AG04450 (cell line): ENCODE results near the gene KRTAP3-3. TPM values are rescaled to one million over a fixed set of nuclear protein-coding genes. Genes with fewer than 3 reads are reported as not detected.
A peak's percentile ranks its signal among the peaks of the same experiment; 100 is the strongest.

Source experiments
- CTCF ChIA-PET: fragments of 300-600, 350-600 bp; formaldehyde crosslinking; extraction: SDS; loops from one replicate; lab custom pipeline; 2022; ENCODE audit warnings: antibody characterized with exemption, inconsistent platforms; lab: Charles Lee
- POLR2A ChIA-PET: fragments of 350-600 bp; formaldehyde crosslinking; extraction: SDS; loops from one replicate; lab custom pipeline; 2021; ENCODE audit warnings: antibody characterized with exemption, inconsistent platforms; lab: Yijun Ruan, JAX
- DNase-seq: peaks from one replicate; pipeline ENCODE4 v3.0.0-alpha.2; 2011; ENCODE audit warnings: low read depth, low spot score
- H3K27ac ChIP-seq: one replicate; pipeline ENCODE4 v1.5.1; 2012; ENCODE audit warnings: low read depth, low read length, control low read depth
- H3K27me3 ChIP-seq: one replicate; pipeline ENCODE4 v1.6.0; 2012; ENCODE audit warnings: low read length; ENCODE audit not compliant: control insufficient read depth, insufficient read depth
- H3K4me3 ChIP-seq: 2 replicates; pipeline ENCODE4 v1.5.1; 2011; ENCODE audit warnings: mild to moderate bottlenecking, low read depth, low read length, control low read depth
- H3K9me3 ChIP-seq: 2 replicates; pipeline ENCODE4 v1.5.1; 2012; ENCODE audit warnings: low read length; ENCODE audit not compliant: control insufficient read depth, insufficient read depth
- polyA plus RNA-seq: library from polyadenylated mRNA; depleted of rRNA; stranded (reverse); fragments of >200 nt; gene quantifications from 2 replicates; pipeline ENCODE4 v1.2.3, GENCODE V29; 2011
- TF ChIP-seq, protein P1 (sequence below): IDR thresholded peaks from 2 replicates; pipeline ENCODE4 v1.5.1; 2011; ENCODE audit warnings: low read depth, low read length, control low read depth, inconsistent platforms

Gene KRTAP3-3
- polyA plus RNA-seq, 1 experiment = not detected

DNA sequence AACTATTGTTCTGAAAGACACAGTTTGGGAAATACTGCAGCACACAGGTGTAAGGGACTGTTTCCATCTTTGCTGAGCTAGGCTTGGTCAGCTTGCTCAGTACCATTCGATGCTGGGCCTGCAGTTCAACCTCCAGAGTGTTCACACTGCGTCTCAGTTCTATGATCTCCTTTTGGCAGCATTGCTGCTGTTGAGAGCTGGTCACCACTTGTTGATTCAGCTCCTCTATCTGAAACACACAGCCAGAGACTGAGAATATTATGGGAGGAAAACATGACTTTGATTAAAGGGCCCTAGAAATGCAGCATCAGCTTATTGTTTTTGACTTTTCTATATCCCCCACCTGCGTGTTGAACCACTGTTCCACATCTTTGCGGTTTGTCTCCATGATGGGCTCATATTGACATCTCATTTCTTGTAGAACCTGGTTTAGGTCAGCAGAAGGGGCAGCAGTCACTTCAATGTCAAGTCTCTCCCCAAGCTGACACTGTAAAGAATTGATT, 31.9 kb downstream of the KRTAP3-3 start:
- no peak overlapping the region for H3K4me3 ChIP-seq
- ChIA-PET POLR2A (interaction anchor here (0.6 kb wide), 1 partner anchor 1443 kb away, joined by 10 read pairs; no protein-coding TSS in a partner anchor), CTCF (interaction anchor here (0.6 to 1.4 kb wide), 3 partner anchors 15 to 701 kb away, joined by 3 to 4 read pairs (median 3); no protein-coding TSS in a partner anchor)
- no peak for DNase-seq
- H3K27ac ChIP-seq = no peak overlapping the region
- peaks cover 14% of the 10 kb centered on the region for H3K9me3 ChIP-seq
- TF ChIP-seq, protein P1, sequence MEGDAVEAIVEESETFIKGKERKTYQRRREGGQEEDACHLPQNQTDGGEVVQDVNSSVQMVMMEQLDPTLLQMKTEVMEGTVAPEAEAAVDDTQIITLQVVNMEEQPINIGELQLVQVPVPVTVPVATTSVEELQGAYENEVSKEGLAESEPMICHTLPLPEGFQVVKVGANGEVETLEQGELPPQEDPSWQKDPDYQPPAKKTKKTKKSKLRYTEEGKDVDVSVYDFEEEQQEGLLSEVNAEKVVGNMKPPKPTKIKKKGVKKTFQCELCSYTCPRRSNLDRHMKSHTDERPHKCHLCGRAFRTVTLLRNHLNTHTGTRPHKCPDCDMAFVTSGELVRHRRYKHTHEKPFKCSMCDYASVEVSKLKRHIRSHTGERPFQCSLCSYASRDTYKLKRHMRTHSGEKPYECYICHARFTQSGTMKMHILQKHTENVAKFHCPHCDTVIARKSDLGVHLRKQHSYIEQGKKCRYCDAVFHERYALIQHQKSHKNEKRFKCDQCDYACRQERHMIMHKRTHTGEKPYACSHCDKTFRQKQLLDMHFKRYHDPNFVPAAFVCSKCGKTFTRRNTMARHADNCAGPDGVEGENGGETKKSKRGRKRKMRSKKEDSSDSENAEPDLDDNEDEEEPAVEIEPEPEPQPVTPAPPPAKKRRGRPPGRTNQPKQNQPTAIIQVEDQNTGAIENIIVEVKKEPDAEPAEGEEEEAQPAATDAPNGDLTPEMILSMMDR = no peak
- H3K27me3 ChIP-seq = no peaks in the 10 kb centered on the region

DNA sequence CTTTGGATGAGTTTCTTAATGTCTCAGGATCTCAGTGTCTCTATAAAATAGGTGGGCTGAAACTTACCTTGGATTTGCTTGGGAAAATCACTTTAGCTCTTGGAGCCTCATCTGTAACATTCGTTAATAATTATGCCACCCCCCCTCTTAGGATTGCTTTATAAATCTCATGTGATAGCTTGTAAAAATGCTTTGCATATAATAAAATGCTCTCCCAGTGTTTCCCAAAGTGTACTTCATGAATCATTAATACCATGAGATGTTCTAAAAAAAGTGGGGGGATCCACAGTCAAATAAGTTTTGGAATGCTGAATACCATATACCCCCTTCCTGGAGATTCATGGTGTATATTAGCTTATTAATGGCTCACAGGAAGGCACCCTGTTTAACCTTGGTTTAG, 32.4 kb downstream of the KRTAP3-3 start:
- Histone ChIP-seq H3K9me3 (peaks cover 14% of the 10 kb centered on the region), H3K27ac (no peak overlapping the region), H3K4me3 (no peak overlapping the region), H3K27me3 (no peaks in the 10 kb centered on the region)
- CTCF ChIA-PET = interaction anchor here (0.6 to 1.4 kb wide), 2 partner anchors 15 to 588 kb away, joined by 3 to 4 read pairs; no protein-coding TSS in a partner anchor
- no peak for DNase-seq
- TF ChIP-seq, protein P1 = no peak
- POLR2A ChIA-PET = no interaction called here

DNA sequence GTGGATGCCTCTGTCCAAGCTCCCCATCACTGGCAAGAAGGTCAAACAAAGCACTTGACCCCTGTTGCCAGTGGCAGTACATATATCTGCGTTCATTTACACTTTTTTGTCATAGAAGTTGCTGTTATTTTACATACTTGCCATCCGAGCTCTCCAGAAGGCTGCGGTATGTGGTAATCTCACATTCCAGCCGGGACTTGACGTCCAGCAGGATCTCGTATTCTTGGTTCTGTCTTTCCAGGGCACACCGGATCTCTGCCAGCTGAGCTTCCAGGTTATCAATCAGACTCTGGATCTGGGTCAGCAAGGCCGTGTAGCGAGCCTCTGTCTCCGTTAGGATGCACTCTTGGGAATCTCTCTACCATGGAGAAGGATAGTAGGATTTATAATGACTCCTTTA, 33.8 kb downstream of the KRTAP3-3 start:
- POLR2A ChIA-PET = no interaction called here
- H3K9me3 ChIP-seq = peaks cover 7% of the 10 kb centered on the region; the same call in 1 of the 2 replicates
- H3K27me3 ChIP-seq = no peaks in the 10 kb centered on the region
- H3K27ac ChIP-seq = no peak overlapping the region
- peak; percentile 15 for DNase-seq
- CTCF ChIA-PET = no interaction called here
- TF ChIP-seq, protein P1 = no peak
- H3K4me3 ChIP-seq = no peak overlapping the region

DNA sequence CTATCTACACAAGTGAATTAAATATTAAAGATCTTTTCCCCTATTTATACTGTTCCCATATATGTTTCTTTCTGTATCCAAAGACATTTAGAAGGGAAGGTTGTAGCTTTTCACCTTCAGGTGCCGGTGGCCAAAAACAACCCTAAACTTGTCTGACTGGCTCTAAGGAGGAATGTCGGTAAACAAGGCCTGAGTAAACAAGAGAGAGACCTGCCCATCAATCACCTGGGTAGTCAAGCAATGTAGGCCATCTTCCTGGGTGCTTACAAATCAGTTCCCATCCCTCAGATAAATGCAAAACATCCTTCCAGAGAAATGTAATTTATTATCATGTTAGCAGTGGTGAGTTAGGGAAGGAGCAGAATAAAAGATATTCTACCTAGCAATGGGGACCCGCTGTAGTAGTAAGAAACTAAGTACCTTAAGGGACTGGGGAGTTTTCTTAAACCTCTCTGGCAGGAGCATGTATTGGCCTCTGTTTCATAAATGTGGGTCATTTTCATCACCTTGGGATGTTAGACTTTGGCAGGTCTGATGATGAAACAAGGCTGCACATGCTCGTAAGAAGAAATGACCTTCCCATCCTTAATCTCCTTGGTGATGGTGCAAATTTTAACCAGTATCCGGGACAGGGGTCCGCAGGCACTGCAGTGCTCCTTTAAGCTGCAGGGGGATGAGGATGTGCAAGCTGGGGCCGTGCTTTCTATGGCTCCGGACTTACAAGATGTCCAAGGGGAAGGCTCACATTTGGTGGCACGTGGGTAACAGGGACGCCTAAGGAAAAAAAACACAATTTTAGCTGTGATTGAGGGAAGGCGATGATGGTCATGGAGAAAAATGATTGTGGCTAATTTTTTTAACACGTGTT, 35.6 kb downstream of the KRTAP3-3 start:
- DNase-seq = no peak
- TF ChIP-seq, protein P1 = no peak
- Histone ChIP-seq H3K27ac (no peak overlapping the region), H3K4me3 (no peak overlapping the region), H3K27me3 (no peaks in the 10 kb centered on the region), H3K9me3 (peaks cover 5% of the 10 kb centered on the region; the same call in 1 of the 2 replicates)
- ChIA-PET CTCF (interaction anchor here (1.4 kb wide), 1 partner anchor 591 kb away, joined by 9 read pairs; no protein-coding TSS in a partner anchor), POLR2A (interaction anchor here (1.3 kb wide), 1 partner anchor 731 kb away, joined by 3 read pairs; no protein-coding TSS in a partner anchor)
